GM12892 (cell line): ENCODE measurements around the gene GIGYF2.
"Not testable (repeated sequence)": the region's sequence is repeated elsewhere in the genome, so short reads cannot be mapped to it uniquely, and the experiment has no call there.

Experiments
- DNase-seq: peaks from one replicate; pipeline ENCODE4 v3.0.0; 2011; ENCODE audit not compliant: insufficient read length
- FAIRE-seq: peaks from 2 replicates; lab custom pipeline; 2011; peaks lifted over from hg19 to GRCh38; lab: Jason Lieb, UNC
- POLR2A ChIP-seq: IDR thresholded peaks from 2 replicates; pipeline ENCODE4 v1.6.1; 2011; ENCODE audit warnings: low read depth, low read length, control low read depth
- POLR2AphosphoS5 ChIP-seq: IDR thresholded peaks from 2 replicates; pipeline ENCODE4 v1.6.1; 2011; ENCODE audit warnings: low read depth, low read length, control low read depth
- TAF1 ChIP-seq: IDR thresholded peaks from 2 replicates; pipeline ENCODE4 v1.6.1; 2011; ENCODE audit warnings: low read depth, mild to moderate bottlenecking, control low read depth, low read length, borderline replicate concordance

GIGYF2 gene

DNA sequence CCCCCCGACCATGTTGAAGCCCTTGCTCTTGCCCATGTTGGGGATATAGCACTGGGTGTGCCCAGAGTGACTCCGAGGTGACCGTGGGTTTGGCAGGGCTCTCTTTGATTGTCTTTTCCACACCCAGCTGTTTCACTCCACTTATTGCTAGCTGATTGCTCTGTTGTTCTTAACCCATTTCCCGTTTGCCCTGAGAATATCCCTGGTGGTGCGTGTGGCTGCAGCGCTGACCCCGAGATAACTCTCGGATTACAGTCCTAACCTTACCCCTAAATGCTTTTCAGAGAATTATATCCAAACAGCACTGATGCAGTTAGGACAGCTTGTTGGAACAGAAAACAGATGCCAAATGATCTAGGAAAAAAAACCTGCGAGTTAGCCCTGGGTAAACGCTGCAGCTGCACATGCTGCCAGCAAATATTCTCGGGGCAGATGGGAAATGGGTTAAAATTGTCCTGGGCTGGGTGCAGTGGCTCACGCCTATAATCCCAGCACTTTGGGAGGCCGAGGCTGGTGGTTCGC, 138.6 kb downstream of the GIGYF2 start:
- no peak for DNase-seq
- TF ChIP-seq POLR2A (no peak), TAF1 (no peak), POLR2AphosphoS5 (no peak)
- no peak for FAIRE-seq

DNA sequence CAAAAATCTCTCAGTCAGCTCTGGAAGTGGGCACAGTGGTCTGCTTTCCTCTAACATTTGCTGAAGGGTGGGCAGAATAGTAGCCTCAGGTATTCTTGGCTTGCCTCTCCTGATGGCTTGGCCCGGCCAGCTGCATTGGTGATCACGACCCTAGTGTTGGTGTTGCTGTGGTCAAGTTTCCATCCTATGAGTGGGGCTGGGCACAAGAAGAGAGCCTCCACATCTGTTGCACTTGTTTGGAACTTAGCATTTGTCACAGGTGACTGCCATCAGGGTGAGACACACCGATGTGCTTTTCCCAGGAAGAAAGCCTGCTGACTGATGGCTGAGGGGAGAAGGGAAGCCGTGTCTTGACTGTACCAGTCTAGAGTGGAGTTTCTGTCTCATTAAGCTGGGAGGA, 139.8 kb downstream of the GIGYF2 start:
- FAIRE-seq (no peak), DNase-seq (no peak)
- TF ChIP-seq TAF1, result no peak
- TF ChIP-seq POLR2A, result no peak
- TF ChIP-seq POLR2AphosphoS5, result no peak

DNA sequence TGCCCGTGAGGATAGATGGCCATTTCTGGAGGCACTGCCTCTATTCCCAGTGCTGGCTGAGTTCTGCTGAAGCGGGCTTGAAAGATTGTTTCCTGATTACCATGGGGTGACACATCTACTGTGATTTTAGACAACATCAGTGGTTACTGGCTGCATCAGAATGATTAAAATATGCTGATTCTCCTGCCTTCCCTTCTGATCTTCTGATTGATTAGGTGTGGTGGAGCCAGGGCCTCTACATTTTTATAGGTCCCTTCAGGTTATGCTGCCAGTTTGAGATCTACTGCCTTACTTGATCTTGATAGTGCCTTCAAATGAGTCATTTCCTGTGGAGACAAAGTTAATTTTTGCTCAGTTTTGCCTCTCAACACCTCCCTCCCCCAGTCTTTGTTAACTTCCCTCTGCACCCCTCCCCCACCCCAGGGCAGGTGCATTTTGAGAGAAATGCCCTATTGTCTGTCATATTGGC, 141.3 kb downstream of the GIGYF2 start:
- FAIRE-seq (peak; percentile 97), DNase-seq (no peak)
- no peak for TF ChIP-seq POLR2AphosphoS5
- no peak for TF ChIP-seq POLR2A
- TF ChIP-seq TAF1, result no peak; the same call in 1 of the 2 replicates

DNA sequence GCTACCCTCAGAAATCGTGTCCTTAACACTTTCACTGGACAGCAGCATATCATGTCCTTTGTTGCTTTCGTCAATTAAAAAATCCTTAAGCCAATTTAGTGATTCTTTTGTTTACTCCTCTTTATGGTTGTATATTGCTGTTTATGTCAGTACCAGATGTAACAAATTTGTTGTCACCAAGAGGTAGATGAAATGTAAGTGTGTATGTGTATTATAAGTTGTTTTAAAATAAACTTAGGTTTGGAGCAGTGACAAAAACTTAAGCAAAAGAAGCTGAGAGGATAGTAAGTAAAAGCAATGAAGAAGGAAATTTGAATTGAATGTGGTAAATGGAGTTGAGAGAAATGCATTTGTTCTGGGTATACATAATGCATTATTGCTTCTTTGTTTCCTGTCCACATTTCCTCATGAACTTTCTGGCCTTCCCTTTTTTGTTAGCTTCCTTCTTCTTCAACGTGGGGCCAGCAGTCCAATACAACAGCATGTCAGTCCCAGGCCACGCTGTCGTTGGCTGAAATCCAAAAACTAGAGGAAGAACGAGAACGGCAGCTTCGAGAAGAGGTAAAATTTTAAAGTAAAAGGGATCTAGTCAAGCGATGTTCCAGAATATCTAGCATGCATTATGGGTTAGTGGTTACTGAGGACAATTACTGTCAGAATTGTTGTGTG, 142.4 kb downstream of the GIGYF2 start:
- TF ChIP-seq POLR2AphosphoS5, result no peak
- no peak for TF ChIP-seq POLR2A
- TF ChIP-seq TAF1, result no peak
- FAIRE-seq (peak; percentile 76), DNase-seq (no peak)

DNA sequence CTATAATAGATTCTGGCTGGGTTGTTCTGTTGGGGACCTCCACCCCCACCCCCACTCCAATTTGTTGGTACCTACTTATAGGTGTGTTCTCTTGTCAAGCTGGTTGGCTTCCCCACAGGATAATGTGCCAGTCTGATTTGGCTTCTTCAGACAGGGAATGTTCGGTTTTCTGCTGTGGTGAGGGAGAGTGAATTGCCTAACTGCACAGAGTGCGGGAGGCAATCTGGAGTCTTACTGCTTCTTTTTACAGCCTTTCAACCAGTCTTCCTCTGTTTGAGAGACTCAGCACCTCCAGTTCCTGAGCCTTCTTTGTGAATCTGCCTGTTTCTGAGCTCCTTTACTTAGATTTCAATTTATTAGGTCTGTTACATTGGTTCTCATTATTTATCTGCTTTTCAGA, 145.6 kb downstream of the GIGYF2 start:
- FAIRE-seq (no peak), DNase-seq (no peak)
- TF ChIP-seq POLR2AphosphoS5 (no peak), TAF1 (no peak)

DNA sequence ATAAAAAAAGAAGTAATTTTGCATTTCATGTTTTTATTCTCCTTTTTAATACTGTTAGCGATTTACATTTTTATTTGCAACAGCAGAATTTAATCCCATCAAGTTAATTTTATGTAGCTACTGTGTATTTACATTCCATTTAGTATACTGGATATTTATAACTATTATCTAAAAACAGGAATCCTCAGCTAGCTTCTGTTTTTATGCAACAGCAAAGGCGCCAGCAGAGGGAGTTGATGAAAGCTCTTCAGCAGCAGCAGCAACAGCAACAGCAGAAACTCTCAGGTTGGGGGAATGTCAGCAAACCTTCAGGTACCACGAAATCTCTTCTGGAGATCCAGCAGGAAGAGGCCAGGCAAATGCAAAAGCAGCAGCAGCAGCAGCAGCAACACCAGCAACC, 146.7 kb downstream of the GIGYF2 start:
- TF ChIP-seq POLR2A (no peak), POLR2AphosphoS5 (no peak), TAF1 (no peak)
- no peak for DNase-seq
- no peak for FAIRE-seq

DNA sequence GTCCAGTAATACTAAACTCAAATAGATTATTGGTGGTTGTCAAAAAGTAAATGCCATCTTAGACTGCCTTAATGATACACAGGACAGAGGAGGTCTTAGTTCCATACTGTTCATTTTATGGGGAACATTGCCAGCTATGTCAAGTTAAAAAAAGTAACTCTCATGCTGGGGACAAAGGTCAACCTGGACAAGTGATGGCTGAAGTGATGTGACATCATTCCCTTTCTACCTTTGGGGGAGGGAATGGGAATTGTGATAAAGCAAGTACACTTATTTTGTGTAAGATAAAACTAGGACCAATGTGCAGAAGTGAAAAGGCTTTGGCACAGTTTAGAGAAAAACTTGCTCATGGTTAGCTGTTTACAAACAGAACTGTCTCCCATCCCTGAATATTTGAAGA, 148.9 kb downstream of the GIGYF2 start:
- TF ChIP-seq TAF1 (no peak), POLR2AphosphoS5 (no peak), POLR2A (no peak)
- FAIRE-seq (no peak), DNase-seq (no peak)

DNA sequence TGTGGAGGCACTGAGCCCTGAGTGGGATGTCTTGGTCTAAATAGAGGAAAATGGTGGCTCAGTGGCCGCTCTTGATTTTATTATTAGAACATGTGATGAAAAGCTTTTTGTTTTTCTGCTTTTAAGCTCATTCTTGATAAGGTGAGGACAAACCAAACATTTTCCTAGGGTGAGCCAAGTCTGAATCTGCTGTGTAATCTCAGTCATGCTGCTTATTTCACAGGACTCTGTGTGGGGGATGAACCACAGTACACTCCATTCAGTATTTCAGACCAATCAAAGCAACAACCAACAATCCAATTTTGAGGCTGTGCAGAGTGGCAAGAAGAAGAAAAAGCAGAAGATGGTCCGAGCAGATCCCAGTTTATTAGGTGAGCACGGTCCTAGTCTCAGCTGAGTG, 152.9 kb downstream of the GIGYF2 start:
- TF ChIP-seq TAF1, result no peak
- TF ChIP-seq POLR2A, result no peak
- TF ChIP-seq POLR2AphosphoS5, result no peak
- FAIRE-seq, result no peak

DNA sequence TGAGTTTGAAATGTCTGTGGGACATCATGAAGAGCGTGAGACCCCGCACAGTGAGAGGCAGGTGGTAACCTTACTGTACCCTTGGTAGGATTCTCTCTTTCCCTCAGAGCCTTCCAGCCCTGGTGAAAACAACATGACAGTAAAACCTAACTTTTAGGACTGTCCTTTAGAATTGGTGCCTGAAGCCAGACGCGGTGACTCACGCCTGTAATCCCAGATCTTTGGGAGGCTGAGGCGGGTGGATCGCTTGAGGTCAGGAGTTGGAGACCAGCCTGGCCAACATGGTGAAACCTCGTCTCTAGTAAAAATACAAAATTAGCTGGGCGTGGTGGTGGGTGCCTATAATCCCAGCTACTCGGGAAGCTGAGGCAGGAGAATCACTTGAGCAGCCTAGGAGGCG, 154.9 kb downstream of the GIGYF2 start:
- DNase-seq, FAIRE-seq: not testable (repeated sequence)

More for the DNA sequence above, 152.9 kb downstream of the GIGYF2 start:
- DNase-seq, result no peak

DNA sequence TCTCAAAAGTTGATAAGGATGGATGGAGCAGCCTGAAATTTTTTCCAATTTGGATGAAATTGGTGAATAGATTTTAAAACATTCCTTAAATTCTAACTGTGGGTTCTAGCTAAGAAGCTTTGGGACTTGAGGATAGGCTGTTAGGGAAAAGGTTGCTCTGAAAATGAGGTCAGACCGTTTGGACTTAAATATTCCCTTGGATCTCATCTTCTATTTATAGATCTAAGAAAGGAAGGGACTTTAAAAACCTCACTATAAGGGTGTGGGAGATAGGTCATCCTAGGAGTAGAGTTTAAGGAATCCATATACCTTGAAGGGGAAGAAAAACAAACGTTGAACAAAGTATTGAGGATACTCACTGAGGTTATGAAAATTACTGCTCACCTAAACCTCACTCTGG, 155.5 kb downstream of the GIGYF2 start:
- DNase-seq, result no peak
- TF ChIP-seq POLR2AphosphoS5 (no peak), TAF1 (no peak), POLR2A (no peak)
- FAIRE-seq, result no peak

DNA sequence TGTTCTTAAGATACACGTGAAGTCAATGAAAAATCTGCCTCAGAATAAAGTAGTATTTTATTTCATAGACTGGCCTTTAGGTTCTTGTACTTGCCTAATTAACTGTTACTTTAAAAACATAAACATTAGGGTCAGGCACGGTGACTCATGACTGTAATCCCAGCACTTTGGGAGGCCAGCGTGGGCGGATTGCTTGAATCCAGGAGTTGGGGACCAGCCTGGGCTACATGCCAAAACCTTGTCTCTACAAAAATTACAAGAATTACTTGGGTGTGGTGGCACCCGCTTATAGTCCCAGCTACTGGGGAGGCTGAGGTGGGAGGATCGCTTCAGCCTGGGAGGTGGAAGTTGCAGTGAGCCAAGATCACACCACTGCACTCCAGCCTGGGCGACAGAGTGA, 157.0 kb downstream of the GIGYF2 start:
- no peak for FAIRE-seq
- TF ChIP-seq POLR2A (no peak), POLR2AphosphoS5 (no peak), TAF1 (no peak)
- DNase-seq, result no peak

DNA sequence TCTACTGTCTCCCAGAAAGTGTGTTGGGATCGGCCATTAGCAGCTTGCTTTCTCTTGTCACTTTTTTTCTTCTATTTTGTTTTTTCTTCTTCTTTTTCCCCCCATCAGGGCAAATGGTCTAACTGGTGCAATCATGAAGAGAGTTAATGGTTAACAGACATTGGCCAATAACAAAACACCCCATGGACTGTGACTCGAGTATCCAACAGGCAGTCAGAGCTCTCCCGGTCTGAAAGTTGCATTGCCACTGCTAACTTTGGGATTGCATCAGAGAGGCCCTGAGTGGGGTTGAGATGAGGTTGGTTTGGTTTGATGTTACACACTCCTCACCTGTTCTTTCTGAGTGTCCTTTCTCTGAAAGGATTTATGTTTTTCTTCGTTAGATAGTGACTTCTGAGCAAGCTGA, 160.0 kb downstream of the GIGYF2 start:
- no peak for TF ChIP-seq POLR2A
- TF ChIP-seq TAF1, result no peak
- no peak for TF ChIP-seq POLR2AphosphoS5
- FAIRE-seq (no peak), DNase-seq (no peak)

DNA sequence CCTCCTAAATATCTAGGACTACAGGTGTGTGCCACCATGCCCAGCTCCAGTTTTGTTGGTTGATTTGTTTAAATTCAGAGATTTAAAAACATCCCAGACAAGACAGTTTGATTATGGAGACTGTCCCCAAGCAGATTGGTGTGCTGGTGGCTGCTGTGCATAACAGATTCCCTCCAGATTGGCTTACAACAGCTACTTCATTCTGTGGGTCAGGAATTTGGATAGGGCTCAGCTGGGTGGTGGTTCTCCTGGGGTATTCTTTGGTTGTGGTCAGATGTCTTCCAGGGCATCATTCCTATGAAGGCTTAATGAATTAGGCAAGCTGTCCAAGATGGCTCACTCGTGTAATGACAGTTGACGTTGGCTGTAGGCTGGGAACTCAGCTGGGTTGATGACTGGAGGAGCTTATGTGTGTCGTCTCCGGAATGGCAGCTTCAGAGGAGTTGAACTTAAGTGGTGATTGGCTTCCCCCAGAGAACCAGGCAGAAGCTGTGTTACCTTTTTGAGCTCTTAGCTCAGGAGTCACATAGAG, 162.3 kb downstream of the GIGYF2 start:
- TF ChIP-seq TAF1 (no peak), POLR2AphosphoS5 (no peak), POLR2A (no peak)
- DNase-seq (no peak), FAIRE-seq (no peak)
